NT2/D1 (cell line): ENCODE data around the gene TTBK1.
A peak's percentile ranks its signal among the peaks of the same experiment; 100 is the strongest.

Experiments used
- DNase-seq: peaks from one replicate; pipeline ENCODE4 v3.0.0-alpha.2; 2011; ENCODE audit warnings: low read depth, low spot score
- H3K27me3 ChIP-seq: 2 replicates; pipeline ENCODE4 v1.6.0; 2011; ENCODE audit warnings: mild to moderate bottlenecking; ENCODE audit not compliant: insufficient read length, insufficient read depth
- H3K36me3 ChIP-seq: 2 replicates; pipeline ENCODE4 v1.6.1; 2011; ENCODE audit warnings: mild to moderate bottlenecking, low read length, mixed read lengths; ENCODE audit not compliant: insufficient read depth, insufficient read length
- H3K4me1 ChIP-seq: 2 replicates; pipeline ENCODE4 v1.5.1; 2011; ENCODE audit not compliant: insufficient read depth, insufficient read length
- H3K4me3 ChIP-seq: 2 replicates; pipeline ENCODE4 v1.5.1; 2011; ENCODE audit warnings: low read depth; ENCODE audit not compliant: insufficient read length
- H3K9ac ChIP-seq: 2 replicates; pipeline ENCODE4 v1.6.0; 2011; ENCODE audit warnings: low read depth; ENCODE audit not compliant: insufficient read length
- H3K9me3 ChIP-seq: 2 replicates; pipeline ENCODE4 v1.5.1; 2011; ENCODE audit warnings: mild to moderate bottlenecking, low read length; ENCODE audit not compliant: insufficient read depth
- SUZ12 ChIP-seq: IDR thresholded peaks from 2 replicates; pipeline ENCODE4 v1.6.1; 2011; ENCODE audit not compliant: insufficient read length, insufficient read depth; ENCODE audit errors: extremely low read depth
- YY1 ChIP-seq: IDR thresholded peaks from 2 replicates; pipeline ENCODE4 v1.6.1; 2011; ENCODE audit not compliant: insufficient read length, insufficient read depth
- ZNF274 ChIP-seq: IDR thresholded peaks from 2 replicates; pipeline ENCODE4 v1.6.1; 2011; ENCODE audit warnings: mild to moderate bottlenecking, low read depth, low read length

TTBK1 gene

DNA sequence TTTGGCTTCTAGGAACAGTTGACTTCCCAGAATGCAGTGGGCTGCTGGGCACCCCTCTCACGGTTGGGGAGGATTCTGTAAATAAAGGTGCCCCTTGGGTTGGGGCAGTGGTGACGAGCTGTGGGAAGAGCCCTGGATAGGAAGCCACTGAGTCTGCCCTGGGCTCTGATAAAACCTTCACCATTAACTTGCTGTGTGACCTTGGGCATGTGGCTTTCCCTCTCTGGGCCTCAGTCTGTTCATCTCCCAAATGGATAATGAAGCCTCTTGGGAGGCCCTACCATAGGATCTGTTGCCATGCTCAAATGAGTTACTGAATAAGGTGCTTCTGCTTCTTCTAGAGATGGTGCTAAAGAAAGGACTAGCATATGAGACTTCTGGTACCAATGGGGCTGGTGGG lies 61.6 kb downstream of the TTBK1 start:
- no peak for TF ChIP-seq YY1
- TF ChIP-seq ZNF274: no peak
- no peak overlapping the region for H3K9ac ChIP-seq
- no peak overlapping the region for H3K4me3 ChIP-seq
- H3K27me3 ChIP-seq: no peaks in the 10 kb centered on the region
- H3K4me1 ChIP-seq: peaks cover 7% of the 10 kb centered on the region
- no peaks in the 10 kb centered on the region for H3K36me3 ChIP-seq
- DNase-seq: no peak
- no peaks in the 10 kb centered on the region for H3K9me3 ChIP-seq

DNA sequence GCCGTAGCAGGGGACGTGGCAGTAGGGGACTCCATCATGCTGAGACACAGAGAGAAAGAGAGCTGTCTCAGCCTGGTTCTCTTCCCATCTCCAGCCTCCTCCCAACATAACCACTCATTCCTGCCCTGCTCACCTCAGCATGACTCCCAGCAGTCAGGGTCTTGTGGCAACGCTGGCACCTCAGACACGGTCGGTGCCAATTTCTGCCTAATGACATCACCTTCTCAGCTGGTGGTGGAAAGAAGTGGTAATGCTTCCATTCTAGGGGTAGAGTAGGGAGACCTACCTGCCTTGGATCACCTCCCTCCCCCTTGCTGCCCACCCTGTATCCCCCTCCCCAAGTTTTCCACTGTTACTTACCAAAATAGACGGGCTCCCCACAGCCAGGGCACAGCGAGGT lies 62.8 kb downstream of the TTBK1 start:
- H3K27me3 ChIP-seq: no peaks in the 10 kb centered on the region
- no peaks in the 10 kb centered on the region for H3K9me3 ChIP-seq
- no peak for TF ChIP-seq YY1
- no peak for TF ChIP-seq ZNF274
- no peak for TF ChIP-seq SUZ12
- peaks cover 7% of the 10 kb centered on the region for H3K4me1 ChIP-seq
- DNase-seq: no peak
- no peaks in the 10 kb centered on the region for H3K36me3 ChIP-seq
- H3K4me3 ChIP-seq: no peak overlapping the region
- no peak overlapping the region for H3K9ac ChIP-seq

DNA sequence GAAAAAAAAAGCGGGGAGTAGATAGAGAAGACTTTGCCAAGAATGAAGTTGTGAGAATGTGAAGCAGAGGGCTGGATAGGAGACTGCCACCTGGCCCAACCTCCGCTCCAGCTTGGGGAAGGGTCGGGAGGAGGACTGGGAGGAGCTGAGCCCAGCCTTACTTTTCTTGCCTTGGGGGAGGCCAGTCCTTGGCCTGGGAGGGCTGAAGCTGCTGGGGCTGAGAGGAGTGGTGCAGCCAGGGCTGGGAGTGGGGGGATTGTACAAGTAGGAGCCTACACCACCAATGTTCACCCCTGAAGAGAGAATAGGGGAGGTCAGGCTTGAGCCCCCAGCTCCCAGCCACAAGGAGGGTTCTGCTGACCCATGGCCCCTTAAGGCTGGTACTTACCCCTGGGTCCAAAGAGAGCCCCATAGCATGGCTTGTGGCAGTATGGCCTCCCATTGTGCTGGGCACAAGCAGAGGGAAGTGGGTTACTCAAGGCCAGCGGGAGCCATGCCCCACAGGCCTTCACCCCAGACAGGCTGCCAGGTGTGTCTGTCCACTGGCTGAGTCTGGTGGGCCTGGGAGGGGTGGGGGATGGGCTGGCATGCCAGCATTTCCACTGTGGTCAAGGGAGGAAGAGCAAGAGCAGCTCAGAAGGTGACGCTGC lies 64.3 kb downstream of the TTBK1 start:
- Histone ChIP-seq H3K36me3 (no peaks in the 10 kb centered on the region), H3K9me3 (no peaks in the 10 kb centered on the region), H3K27me3 (no peaks in the 10 kb centered on the region), H3K4me3 (no peak overlapping the region), H3K4me1 (peaks cover 7% of the 10 kb centered on the region), H3K9ac (peak overlapping the region; percentile 32)
- DNase-seq: no peak
- TF ChIP-seq SUZ12 (no peak), YY1 (no peak), ZNF274 (no peak)

DNA sequence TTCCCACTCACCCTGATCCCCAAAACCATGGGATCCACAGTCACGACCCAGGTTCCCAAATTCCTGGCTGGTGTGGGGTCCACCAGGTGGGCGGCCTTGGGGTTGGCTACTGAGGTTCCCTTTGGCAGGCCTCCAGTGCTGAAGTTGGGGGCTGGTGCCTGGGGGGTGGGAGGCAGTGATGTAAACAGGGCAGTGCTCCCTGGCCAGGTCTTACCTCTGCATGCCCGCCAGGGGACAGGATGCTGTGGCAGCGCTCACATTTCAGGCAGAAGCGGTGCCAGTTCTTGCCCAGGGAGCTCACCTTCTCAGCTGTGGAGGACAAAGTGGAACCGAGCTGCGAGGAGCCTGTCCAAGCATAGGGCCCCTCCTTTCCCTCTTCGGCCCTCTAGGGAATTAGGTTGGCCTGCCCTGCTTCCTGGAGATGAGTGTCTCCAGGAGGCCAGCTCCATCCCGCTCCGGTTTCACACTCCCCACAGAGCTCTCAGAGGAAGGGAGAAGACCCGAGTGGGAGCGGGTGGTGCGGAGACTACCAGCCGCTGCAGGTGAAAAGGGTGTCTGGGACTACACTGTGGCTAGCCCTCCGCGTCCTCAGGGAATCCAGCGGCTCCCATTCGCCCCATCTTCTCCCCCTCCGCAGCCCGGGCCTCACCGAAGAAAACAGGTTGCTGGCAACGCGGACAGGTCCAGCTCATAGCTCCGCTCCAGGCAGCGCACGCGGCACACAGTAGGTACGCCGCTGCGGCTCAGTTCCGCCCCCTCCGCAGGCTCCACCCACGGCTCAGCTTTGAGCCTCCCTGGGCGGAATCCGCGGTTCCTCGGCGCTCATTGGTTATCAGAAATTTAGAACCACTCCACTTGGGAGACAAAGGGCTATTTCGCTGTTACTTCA lies 65.1 kb downstream of the TTBK1 start, which contains the start of gene CRIP3:
Gene CRIP3, minus strand, starts transcription at position 726 of the 889 bp plus-strand sequence. Its CDS starts 34 bp downstream, at position 692.
- no peaks in the 10 kb centered on the region for H3K9me3 ChIP-seq
- H3K27me3 ChIP-seq: no peaks in the 10 kb centered on the region
- no peaks in the 10 kb centered on the region for H3K36me3 ChIP-seq
- H3K4me3 ChIP-seq: peak within 1 kb of the TSS; percentile 54
- TF ChIP-seq SUZ12 (no peak), YY1 (no peak)
- peaks cover 7% of the 10 kb centered on the region for H3K4me1 ChIP-seq
- no peak for DNase-seq
- peak within 1 kb of the TSS; percentile 72 for H3K9ac ChIP-seq

DNA sequence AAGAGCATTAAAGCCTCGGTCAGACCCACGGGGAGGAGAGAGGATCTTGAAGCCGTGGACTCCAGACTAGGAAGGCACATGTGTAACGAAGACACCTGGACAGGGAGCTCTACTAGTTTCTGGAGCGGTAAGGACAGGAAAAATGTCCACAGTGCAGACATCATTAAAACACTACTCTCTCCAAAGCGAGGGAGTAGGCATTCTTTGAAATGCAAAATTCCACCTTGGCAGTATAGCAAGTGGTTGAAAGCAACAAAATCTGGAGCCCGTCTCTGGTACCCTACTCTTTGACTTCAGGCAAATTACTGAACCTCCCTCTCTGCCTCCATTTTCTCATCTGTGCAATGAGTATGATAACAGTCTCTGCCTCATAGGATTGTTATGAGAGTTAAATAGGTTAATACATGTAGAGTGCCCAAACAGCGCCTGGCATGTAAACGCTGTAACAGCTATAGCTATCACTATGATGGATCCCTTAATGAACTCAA lies 65.8 kb downstream of the TTBK1 start:
- Histone ChIP-seq H3K27me3 (no peaks in the 10 kb centered on the region), H3K4me3 (peak overlapping the region; percentile 54), H3K9ac (peak overlapping the region; percentile 7), H3K9me3 (no peaks in the 10 kb centered on the region), H3K36me3 (no peaks in the 10 kb centered on the region), H3K4me1 (peaks cover 7% of the 10 kb centered on the region)
- TF ChIP-seq ZNF274 (no peak), YY1 (no peak), SUZ12 (no peak)
- DNase-seq: no peak

DNA sequence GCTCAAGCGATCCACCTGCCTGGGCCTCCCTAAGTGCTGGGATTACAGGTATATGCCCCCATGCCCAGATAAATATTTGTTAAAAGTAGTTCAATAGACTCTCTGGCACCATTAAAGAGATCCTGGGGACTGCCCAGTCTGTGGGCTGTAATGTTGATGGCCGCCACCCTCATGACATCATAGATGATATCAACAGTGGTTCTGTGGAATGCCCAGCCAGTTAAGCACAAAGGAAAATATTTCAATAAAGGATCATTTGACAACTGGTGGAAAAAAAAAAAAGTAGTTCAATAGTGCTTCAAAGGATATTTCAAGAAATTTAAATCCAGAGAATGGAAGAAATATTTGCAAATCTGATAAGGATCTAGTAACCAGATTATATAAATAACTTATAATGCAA lies 66.9 kb downstream of the TTBK1 start:
- no peak for DNase-seq
- H3K36me3 ChIP-seq: no peaks in the 10 kb centered on the region
- H3K9me3 ChIP-seq: no peaks in the 10 kb centered on the region
- H3K9ac ChIP-seq: no peak overlapping the region
- TF ChIP-seq SUZ12: no peak
- TF ChIP-seq ZNF274: no peak
- TF ChIP-seq YY1: no peak
- H3K4me3 ChIP-seq: no peak overlapping the region
- H3K27me3 ChIP-seq: no peaks in the 10 kb centered on the region
- peaks cover 5% of the 10 kb centered on the region for H3K4me1 ChIP-seq

DNA sequence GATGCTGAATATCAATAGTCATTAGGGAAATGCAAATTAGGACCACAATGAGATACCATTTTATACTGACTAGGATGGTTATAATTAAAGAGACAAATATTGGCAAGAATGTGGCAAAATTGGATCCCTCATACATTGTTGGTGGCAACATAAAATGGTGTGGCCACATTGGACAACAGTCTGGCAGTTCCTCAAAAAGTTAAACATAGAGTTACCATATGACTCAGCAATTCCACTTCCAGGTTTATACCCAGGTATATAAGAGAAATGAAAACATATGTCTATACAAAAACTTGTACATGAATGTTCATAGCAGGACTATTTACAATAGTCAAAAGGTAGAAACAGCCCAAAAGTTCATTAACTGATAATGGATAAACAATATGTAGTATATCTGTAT lies 67.3 kb downstream of the TTBK1 start:
- Histone ChIP-seq H3K27me3 (no peaks in the 10 kb centered on the region), H3K9me3 (no peaks in the 10 kb centered on the region), H3K4me1 (peaks cover 5% of the 10 kb centered on the region), H3K36me3 (no peaks in the 10 kb centered on the region), H3K4me3 (no peak overlapping the region), H3K9ac (no peak overlapping the region)
- TF ChIP-seq ZNF274: no peak
- no peak for TF ChIP-seq SUZ12
- TF ChIP-seq YY1: no peak
- DNase-seq: no peak
